PC-9 (cell line): ENCODE data around the gene DRD3.

Experiments
- EZH2 ChIP-seq: fragments of 200-600 bp; sonication (generic); IDR thresholded peaks from 2 replicates; pipeline ENCODE4 v1.8.0; 2017; ENCODE audit warnings: antibody characterized with exemption, low read depth
- TF ChIP-seq, protein P1 (sequence below): fragments of 200-600 bp; sonication (generic); conservative IDR thresholded peaks from 2 replicates; pipeline ENCODE4 v1.6.1; 2017; ENCODE audit warnings: mixed run types, antibody characterized with exemption, mild to moderate bottlenecking, moderate library complexity

DNA sequence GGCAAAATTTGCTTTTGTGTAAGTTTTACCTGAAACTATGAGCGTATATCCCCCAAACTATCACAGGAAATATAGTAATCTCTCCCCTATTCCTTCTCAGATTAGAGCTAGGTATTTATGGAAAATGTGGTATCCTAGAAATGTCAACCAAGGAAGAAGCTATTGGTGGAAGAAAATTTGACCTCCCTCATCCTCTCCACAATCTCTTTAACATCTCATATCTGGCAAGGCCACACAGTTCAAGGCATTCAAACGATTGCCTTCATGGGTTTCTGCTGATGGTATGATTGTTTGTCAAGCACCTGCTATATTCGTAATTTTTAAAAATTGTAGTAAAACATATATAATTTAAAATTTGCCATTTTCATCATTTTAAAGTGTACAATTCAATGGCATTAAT, 27.5 kb upstream of the DRD3 start:
- no peak for TF ChIP-seq EZH2
- TF ChIP-seq, protein P1, sequence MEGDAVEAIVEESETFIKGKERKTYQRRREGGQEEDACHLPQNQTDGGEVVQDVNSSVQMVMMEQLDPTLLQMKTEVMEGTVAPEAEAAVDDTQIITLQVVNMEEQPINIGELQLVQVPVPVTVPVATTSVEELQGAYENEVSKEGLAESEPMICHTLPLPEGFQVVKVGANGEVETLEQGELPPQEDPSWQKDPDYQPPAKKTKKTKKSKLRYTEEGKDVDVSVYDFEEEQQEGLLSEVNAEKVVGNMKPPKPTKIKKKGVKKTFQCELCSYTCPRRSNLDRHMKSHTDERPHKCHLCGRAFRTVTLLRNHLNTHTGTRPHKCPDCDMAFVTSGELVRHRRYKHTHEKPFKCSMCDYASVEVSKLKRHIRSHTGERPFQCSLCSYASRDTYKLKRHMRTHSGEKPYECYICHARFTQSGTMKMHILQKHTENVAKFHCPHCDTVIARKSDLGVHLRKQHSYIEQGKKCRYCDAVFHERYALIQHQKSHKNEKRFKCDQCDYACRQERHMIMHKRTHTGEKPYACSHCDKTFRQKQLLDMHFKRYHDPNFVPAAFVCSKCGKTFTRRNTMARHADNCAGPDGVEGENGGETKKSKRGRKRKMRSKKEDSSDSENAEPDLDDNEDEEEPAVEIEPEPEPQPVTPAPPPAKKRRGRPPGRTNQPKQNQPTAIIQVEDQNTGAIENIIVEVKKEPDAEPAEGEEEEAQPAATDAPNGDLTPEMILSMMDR = no peak
